ENCODE data around the gene C8B. TPM values are rescaled to one million over a fixed set of nuclear protein-coding genes. Genes with fewer than 3 reads are reported as not detected.

The C8B gene
- total RNA-seq, 1 experiment from 2014 or later = not detected

GRCh38 chr1:56933161-56933560 lies 32.7 kb downstream of the C8B start:
- no peaks in the 10 kb centered on the region for H3K4me1 Mint-ChIP-seq (ENCODE audit: low read depth, unreplicated experiment)
- CTCF ChIA-PET = no interaction called here
- no TSS peak for BruUV-seq (replicated peaks)
- intact Hi-C loops (cut with micrococcal nuclease; ENCODE audit: unreplicated experiment) = no loop called here
- no peak overlapping the region for H3K4me3 Mint-ChIP-seq (ENCODE audit: low read depth, unreplicated experiment)
- H3K27me3 Mint-ChIP-seq (ENCODE audit: unreplicated experiment) = no peaks in the 10 kb centered on the region
- H3K36me3 Mint-ChIP-seq (ENCODE audit: insufficient read depth, unreplicated experiment) = no peaks in the 10 kb centered on the region
- no peak for TF ChIP-seq CTCF (IDR thresholded peaks at IDR 0.05; ENCODE audit: unreplicated experiment)
- peaks cover 5% of the 10 kb centered on the region for H3K9me3 Mint-ChIP-seq (ENCODE audit: low read depth, unreplicated experiment)
- DNase-seq = no peak
- H3K27ac Mint-ChIP-seq (ENCODE audit: unreplicated experiment) = no peak overlapping the region

- H3K27ac Mint-ChIP-seq (ENCODE audit: unreplicated experiment) = no peak overlapping the region
- H3K27me3 Mint-ChIP-seq (ENCODE audit: unreplicated experiment) = no peaks in the 10 kb centered on the region
- no peaks in the 10 kb centered on the region for H3K36me3 Mint-ChIP-seq (ENCODE audit: insufficient read depth, unreplicated experiment)
- CTCF ChIA-PET = interaction anchor here (0.6 kb wide), 1 partner anchor 966 kb away, joined by 3 read pairs; no protein-coding TSS in a partner anchor
- no peak for DNase-seq
- intact Hi-C loops (cut with micrococcal nuclease; ENCODE audit: unreplicated experiment) = no loop called here
- peaks cover 5% of the 10 kb centered on the region for H3K9me3 Mint-ChIP-seq (ENCODE audit: low read depth, unreplicated experiment)
- no TSS peak for BruUV-seq (replicated peaks)
- H3K4me3 Mint-ChIP-seq (ENCODE audit: low read depth, unreplicated experiment) = no peak overlapping the region
- no peak for TF ChIP-seq CTCF (IDR thresholded peaks at IDR 0.05; ENCODE audit: unreplicated experiment)
- no peaks in the 10 kb centered on the region for H3K4me1 Mint-ChIP-seq (ENCODE audit: low read depth, unreplicated experiment)
These were observed 34.1 kb downstream of the C8B start for GRCh38 chr1:56931686-56932085.

GRCh38 chr1:56931211-56931610 lies 34.6 kb downstream of the C8B start:
- Mint-ChIP-seq H3K4me1 (ENCODE audit: low read depth, unreplicated experiment) (no peaks in the 10 kb centered on the region), H3K27me3 (ENCODE audit: unreplicated experiment) (no peaks in the 10 kb centered on the region), H3K9me3 (ENCODE audit: low read depth, unreplicated experiment) (peaks cover 5% of the 10 kb centered on the region), H3K4me3 (ENCODE audit: low read depth, unreplicated experiment) (no peak overlapping the region), H3K27ac (ENCODE audit: unreplicated experiment) (no peak overlapping the region), H3K36me3 (ENCODE audit: insufficient read depth, unreplicated experiment) (no peaks in the 10 kb centered on the region)
- CTCF ChIA-PET = interaction anchor here (0.6 kb wide), 1 partner anchor 966 kb away, joined by 3 read pairs; no protein-coding TSS in a partner anchor
- BruUV-seq (replicated peaks) = no TSS peak
- no peak for TF ChIP-seq CTCF (IDR thresholded peaks at IDR 0.05; ENCODE audit: unreplicated experiment)
- DNase-seq = no peak
- intact Hi-C loops (cut with micrococcal nuclease; ENCODE audit: unreplicated experiment) = no loop called here

GRCh38 chr1:56929492-56929891 lies 36.3 kb downstream of the C8B start:
- no peak for DNase-seq
- no peaks in the 10 kb centered on the region for H3K36me3 Mint-ChIP-seq (ENCODE audit: insufficient read depth, unreplicated experiment)
- no peak overlapping the region for H3K4me3 Mint-ChIP-seq (ENCODE audit: low read depth, unreplicated experiment)
- no peaks in the 10 kb centered on the region for H3K27me3 Mint-ChIP-seq (ENCODE audit: unreplicated experiment)
- H3K9me3 Mint-ChIP-seq (ENCODE audit: low read depth, unreplicated experiment) = peaks cover 5% of the 10 kb centered on the region
- no peak for TF ChIP-seq CTCF (IDR thresholded peaks at IDR 0.05; ENCODE audit: unreplicated experiment)
- no TSS peak for BruUV-seq (replicated peaks)
- CTCF ChIA-PET = no interaction called here
- H3K27ac Mint-ChIP-seq (ENCODE audit: unreplicated experiment) = no peak overlapping the region
- intact Hi-C loops (cut with micrococcal nuclease; ENCODE audit: unreplicated experiment) = no loop called here
- H3K4me1 Mint-ChIP-seq (ENCODE audit: low read depth, unreplicated experiment) = no peaks in the 10 kb centered on the region

All from Calu3 (cell line).